Measurements from ENCODE around the gene APOE.
"Not testable (repeated sequence)": the region's sequence is repeated elsewhere in the genome, so short reads cannot be mapped to it uniquely, and the experiment has no call there.

Gene APOE

GRCh38 chr19:44876930-44877535 lies 28.6 kb upstream of the APOE start:
- TF ChIP-seq, protein P1, sequence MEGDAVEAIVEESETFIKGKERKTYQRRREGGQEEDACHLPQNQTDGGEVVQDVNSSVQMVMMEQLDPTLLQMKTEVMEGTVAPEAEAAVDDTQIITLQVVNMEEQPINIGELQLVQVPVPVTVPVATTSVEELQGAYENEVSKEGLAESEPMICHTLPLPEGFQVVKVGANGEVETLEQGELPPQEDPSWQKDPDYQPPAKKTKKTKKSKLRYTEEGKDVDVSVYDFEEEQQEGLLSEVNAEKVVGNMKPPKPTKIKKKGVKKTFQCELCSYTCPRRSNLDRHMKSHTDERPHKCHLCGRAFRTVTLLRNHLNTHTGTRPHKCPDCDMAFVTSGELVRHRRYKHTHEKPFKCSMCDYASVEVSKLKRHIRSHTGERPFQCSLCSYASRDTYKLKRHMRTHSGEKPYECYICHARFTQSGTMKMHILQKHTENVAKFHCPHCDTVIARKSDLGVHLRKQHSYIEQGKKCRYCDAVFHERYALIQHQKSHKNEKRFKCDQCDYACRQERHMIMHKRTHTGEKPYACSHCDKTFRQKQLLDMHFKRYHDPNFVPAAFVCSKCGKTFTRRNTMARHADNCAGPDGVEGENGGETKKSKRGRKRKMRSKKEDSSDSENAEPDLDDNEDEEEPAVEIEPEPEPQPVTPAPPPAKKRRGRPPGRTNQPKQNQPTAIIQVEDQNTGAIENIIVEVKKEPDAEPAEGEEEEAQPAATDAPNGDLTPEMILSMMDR (IDR thresholded peaks at IDR 0.05; ENCODE audit: insufficient read depth, missing control alignments): no peak
- DNase-seq (ENCODE audit: insufficient read length, low spot score) (no peak), FAIRE-seq (no peak)

- FAIRE-seq (no peak), DNase-seq (ENCODE audit: insufficient read length, low spot score) (no peak)
- TF ChIP-seq, protein P1 (IDR thresholded peaks at IDR 0.05; ENCODE audit: insufficient read depth, missing control alignments): no peak
Measured at GRCh38 chr19:44878120-44878865, 27.3 kb upstream of the APOE start.

- DNase-seq (ENCODE audit: insufficient read length, low spot score) (no peak), FAIRE-seq (no peak)
- TF ChIP-seq, protein P1 (IDR thresholded peaks at IDR 0.05; ENCODE audit: insufficient read depth, missing control alignments): no peak
Measured at GRCh38 chr19:44879309-44880065, 26.1 kb upstream of the APOE start.

GRCh38 chr19:44882063-44882462 lies 23.5 kb upstream of the APOE start:
- FAIRE-seq: no peak
- DNase-seq (ENCODE audit: insufficient read length, low spot score): no peak
- TF ChIP-seq, protein P1 (IDR thresholded peaks at IDR 0.05; ENCODE audit: insufficient read depth, missing control alignments): no peak

DNA sequence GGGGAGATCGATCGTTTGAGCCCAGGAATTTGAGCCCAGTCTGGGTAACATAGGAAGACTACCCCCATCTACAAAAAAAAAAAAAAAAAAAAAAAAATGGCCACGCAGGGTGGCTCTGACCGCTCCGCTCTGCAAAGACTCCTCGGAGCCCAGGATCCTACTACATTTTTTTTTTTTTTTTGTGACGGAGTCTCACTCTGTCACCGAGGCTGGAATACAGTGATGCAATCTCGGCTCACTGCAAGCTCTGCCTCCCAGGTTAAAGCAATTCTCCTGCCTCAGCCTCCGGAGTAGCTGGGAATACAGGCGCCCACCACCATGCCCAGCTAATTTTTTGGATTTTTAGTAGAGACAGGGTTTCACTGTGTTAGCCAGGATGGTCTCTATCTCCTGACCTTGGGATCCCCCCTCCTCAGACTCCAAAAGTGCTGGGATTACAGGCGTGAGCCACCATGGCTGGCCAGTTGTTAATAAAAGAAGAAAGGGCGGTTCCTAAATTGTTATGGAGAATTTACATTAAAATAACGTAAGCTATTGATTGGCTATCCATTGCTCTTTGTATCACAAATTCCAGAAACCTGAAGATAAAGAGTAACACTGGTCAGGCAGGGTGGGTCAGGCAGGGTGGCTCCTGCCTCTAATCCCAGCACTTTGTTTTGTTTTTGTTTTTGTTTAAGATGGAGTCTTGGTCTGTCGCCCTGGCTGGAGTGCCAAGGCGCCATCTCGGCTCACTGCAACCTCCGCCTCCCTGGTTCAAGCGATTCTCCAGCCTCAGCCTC lies 22.8 kb upstream of the APOE start:
- not testable (repeated sequence) for DNase-seq (ENCODE audit: insufficient read length, low spot score)

DNA sequence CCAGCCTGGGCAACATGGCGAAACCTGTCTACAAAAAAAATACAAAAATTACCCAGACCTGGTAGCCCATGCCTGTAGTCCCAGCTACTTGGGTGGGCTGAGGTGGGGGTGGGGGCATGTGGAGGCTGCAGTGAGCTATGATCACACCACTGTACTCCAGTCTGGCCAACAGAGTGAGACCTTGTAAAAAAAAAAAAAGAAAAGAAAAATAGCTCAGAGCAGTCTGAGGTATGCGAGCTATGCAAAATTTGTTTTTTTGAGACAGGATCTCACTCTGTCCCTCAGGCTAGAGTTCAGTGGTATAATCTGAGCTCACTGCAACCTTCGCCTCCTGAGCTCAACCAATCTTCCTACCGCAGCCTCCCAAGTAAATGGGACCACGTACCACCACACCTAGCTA lies 21.7 kb upstream of the APOE start:
- FAIRE-seq (no peak), DNase-seq (ENCODE audit: insufficient read length, low spot score) (no peak)
- TF ChIP-seq, protein P1 (IDR thresholded peaks at IDR 0.05; ENCODE audit: insufficient read depth, missing control alignments): no peak

More for the DNA sequence above, 22.8 kb upstream of the APOE start:
- not testable (repeated sequence) for FAIRE-seq

GRCh38 chr19:44884566-44884965 lies 21.0 kb upstream of the APOE start:
- FAIRE-seq (no peak), DNase-seq (ENCODE audit: insufficient read length, low spot score) (no peak)
- TF ChIP-seq, protein P1 (IDR thresholded peaks at IDR 0.05; ENCODE audit: insufficient read depth, missing control alignments): no peak
